H9 (cell line): ENCODE measurements around the gene IRF4. TPM values are rescaled to one million over a fixed set of nuclear protein-coding genes. Genes with fewer than 3 reads are reported as not detected.
"Not testable (repeated sequence)": the region's sequence is repeated elsewhere in the genome, so short reads cannot be mapped to it uniquely, and the experiment has no call there.

Experiments
- DNase-seq: peaks from one replicate; pipeline ENCODE4 v3.0.0-alpha.2; 2017
- H2AFZ ChIP-seq: one replicate; pipeline ENCODE4 v1.6.1; 2013; ENCODE audit warnings: mild to moderate bottlenecking, low read length, control low read depth, moderate library complexity
- H2AK5ac ChIP-seq: 2 replicates; pipeline ENCODE4 v1.6.1; 2013; ENCODE audit warnings: low read length, control low read depth, mixed read lengths; ENCODE audit not compliant: insufficient read length
- H2BK120ac ChIP-seq: one replicate; pipeline ENCODE4 v1.6.1; 2013; ENCODE audit warnings: low read depth, mild to moderate bottlenecking, low read length, control low read depth, inconsistent platforms; ENCODE audit not compliant: poor library complexity, severe bottlenecking
- H2BK12ac ChIP-seq: 2 replicates; pipeline ENCODE4 v1.6.1; 2013; ENCODE audit warnings: low read length, control low read depth, mixed read lengths, low read depth; ENCODE audit not compliant: insufficient read length
- H2BK15ac ChIP-seq: 2 replicates; pipeline ENCODE4 v1.6.1; 2013; ENCODE audit warnings: low read depth, low read length, control low read depth
- H2BK20ac ChIP-seq: one replicate; pipeline ENCODE4 v1.6.1; 2013; ENCODE audit warnings: low read depth, mild to moderate bottlenecking, low read length, control low read depth, inconsistent platforms; ENCODE audit not compliant: poor library complexity, severe bottlenecking
- H2BK5ac ChIP-seq: 2 replicates; pipeline ENCODE4 v1.6.1; 2013; ENCODE audit warnings: low read length, control low read depth, mixed read lengths; ENCODE audit not compliant: insufficient read length
- H3K14ac ChIP-seq: 2 replicates; pipeline ENCODE4 v1.6.1; 2013; ENCODE audit warnings: low read length, control low read depth; ENCODE audit not compliant: insufficient read depth
- H3K18ac ChIP-seq: 2 replicates; pipeline ENCODE4 v1.6.1; 2013; ENCODE audit warnings: low read depth, mild to moderate bottlenecking, mixed read lengths, low read length, control low read depth; ENCODE audit not compliant: insufficient read length
- H3K23ac ChIP-seq: 2 replicates; pipeline ENCODE4 v1.6.1; 2013; ENCODE audit warnings: low read length, control low read depth, mixed read lengths, low read depth; ENCODE audit not compliant: insufficient read length
- H3K23me2 ChIP-seq: 2 replicates; pipeline ENCODE4 v1.6.1; 2013; ENCODE audit warnings: low read depth, mild to moderate bottlenecking, mixed read lengths, low read length, control low read depth; ENCODE audit not compliant: insufficient read length, poor library complexity, severe bottlenecking
- H3K27ac ChIP-seq: 2 replicates; pipeline ENCODE4 v1.5.1; 2013; ENCODE audit warnings: low read length, control low read depth, mixed read lengths, low read depth; ENCODE audit not compliant: insufficient read length
- H3K27me3 ChIP-seq: 2 replicates; pipeline ENCODE4 v1.6.1; 2013; ENCODE audit warnings: low read length, control low read depth, inconsistent platforms; ENCODE audit not compliant: insufficient read depth
- H3K4ac ChIP-seq: 2 replicates; pipeline ENCODE4 v1.6.1; 2013; ENCODE audit warnings: low read depth, mild to moderate bottlenecking, control low read depth, inconsistent platforms, low read length, moderate library complexity
- H3K4me1 ChIP-seq: 2 replicates; pipeline ENCODE4 v1.6.1; 2013; ENCODE audit warnings: low read length, control low read depth, inconsistent platforms; ENCODE audit not compliant: insufficient read depth
- H3K4me2 ChIP-seq: 2 replicates; pipeline ENCODE4 v1.6.1; 2013; ENCODE audit warnings: low read length, control low read depth, mixed read lengths; ENCODE audit not compliant: insufficient read length, insufficient read depth
- H3K56ac ChIP-seq: 2 replicates; pipeline ENCODE4 v1.6.1; 2013; ENCODE audit warnings: low read depth, mild to moderate bottlenecking, mixed read lengths, low read length, control low read depth; ENCODE audit not compliant: insufficient read length
- H3K79me1 ChIP-seq: 2 replicates; pipeline ENCODE4 v1.6.1; 2013; ENCODE audit warnings: low read depth, mild to moderate bottlenecking, moderate library complexity, low read length, control low read depth, inconsistent platforms; ENCODE audit not compliant: insufficient read depth, poor library complexity, severe bottlenecking
- H3K79me2 ChIP-seq: 2 replicates; pipeline ENCODE4 v1.6.1; 2013; ENCODE audit warnings: low read length, control low read depth, inconsistent platforms; ENCODE audit not compliant: insufficient read depth
- H3K9ac ChIP-seq: 2 replicates; pipeline ENCODE4 v1.6.1; 2013; ENCODE audit warnings: low read length, control low read depth, mixed read lengths; ENCODE audit not compliant: insufficient read length; ENCODE audit errors: extremely low read depth
- H3K9me3 ChIP-seq: one replicate; pipeline ENCODE4 v1.6.1; 2013; ENCODE audit warnings: low read depth, low read length, inconsistent platforms; ENCODE audit not compliant: control insufficient read depth
- H3T11ph ChIP-seq: one replicate; pipeline ENCODE4 v1.6.1; 2013; ENCODE audit warnings: mild to moderate bottlenecking, low read length, control low read depth, inconsistent platforms
- H4K20me1 ChIP-seq: one replicate; pipeline ENCODE4 v1.6.1; 2013; ENCODE audit not compliant: control insufficient read depth, insufficient read length, insufficient read depth
- H4K5ac ChIP-seq: 2 replicates; pipeline ENCODE4 v1.6.1; 2013; ENCODE audit warnings: low read depth, mild to moderate bottlenecking, mixed read lengths, low read length, control low read depth; ENCODE audit not compliant: insufficient read length
- H4K8ac ChIP-seq: replicated peaks from 2 replicates; pipeline ENCODE4 v1.6.1; 2013; ENCODE audit warnings: low read length, control low read depth, mixed read lengths, low read depth; ENCODE audit not compliant: insufficient read length
- H4K91ac ChIP-seq: 2 replicates; pipeline ENCODE4 v1.6.1; 2013; ENCODE audit warnings: low read depth, mild to moderate bottlenecking, moderate library complexity, mixed read lengths, low read length, control low read depth; ENCODE audit not compliant: insufficient read length
- H3K27ac Mint-ChIP-seq, 3 experiments: 2 replicates in 2 of 3; 3 replicates in 1 of 3; pipeline ENCODE4 v1.8.0; 2020 to 2021; ENCODE audit warnings: mixed read lengths in 3 of 3, mild to moderate bottlenecking in 1 of 3, moderate library complexity in 1 of 3
- H3K27me3 Mint-ChIP-seq: 2 replicates; pipeline ENCODE4 v1.8.0; 2021; ENCODE audit warnings: low read depth, mild to moderate bottlenecking, moderate library complexity, mixed read lengths
- H3K36me3 Mint-ChIP-seq, 3 experiments: 2 replicates in 2 of 3; 3 replicates in 1 of 3; pipeline ENCODE4 v1.8.0; 2020 to 2021; ENCODE audit warnings: low read depth in 3 of 3, mixed read lengths in 3 of 3; ENCODE audit not compliant: insufficient read depth in 1 of 3
- H3K4me1 Mint-ChIP-seq, 2 experiments: 2 replicates each; pipeline ENCODE4 v1.8.0; 2020; ENCODE audit warnings: mixed read lengths in 2 of 2
- H3K4me3 Mint-ChIP-seq, 2 experiments: 2 replicates in 1 of 2; 3 replicates in 1 of 2; pipeline ENCODE4 v1.8.0; 2020 to 2021; ENCODE audit warnings: mild to moderate bottlenecking in 2 of 2, mixed read lengths in 2 of 2, moderate library complexity in 1 of 2
- H3K9me3 Mint-ChIP-seq, 2 experiments: 2 replicates in 1 of 2; 3 replicates in 1 of 2; pipeline ENCODE4 v1.8.0; 2020; ENCODE audit warnings: mild to moderate bottlenecking in 2 of 2, mixed read lengths in 2 of 2, moderate library complexity in 1 of 2
- WGBS: extraction: QIAGEN DNeasy Blood & Tissue Kit; methylation state at CpG from one replicate; pipeline ENCODE4 v1.1.7; 2013; ENCODE audit warnings: missing lambda C conversion rate, low lambda C conversion rate, mixed read lengths; ENCODE audit not compliant: insufficient read length; ENCODE audit errors: extremely low coverage; 5-methylcytosine and 5-hydroxymethylcytosine counted together
- total RNA-seq: library from RNA; stranded (reverse); gene quantifications from 2 replicates; pipeline ENCODE4 v1.2.1, GENCODE V29; 2021
- TF ChIP-seq, protein P1 (sequence below): fragments of 200-600 bp; sonication (generic); conservative IDR thresholded peaks from 3 replicates; pipeline ENCODE4 v1.8.0; 2021; ENCODE audit warnings: antibody characterized with exemption, mild to moderate bottlenecking

IRF4 gene
- total RNA-seq, 1 experiment from 2014 or later: 0.31 TPM

DNA sequence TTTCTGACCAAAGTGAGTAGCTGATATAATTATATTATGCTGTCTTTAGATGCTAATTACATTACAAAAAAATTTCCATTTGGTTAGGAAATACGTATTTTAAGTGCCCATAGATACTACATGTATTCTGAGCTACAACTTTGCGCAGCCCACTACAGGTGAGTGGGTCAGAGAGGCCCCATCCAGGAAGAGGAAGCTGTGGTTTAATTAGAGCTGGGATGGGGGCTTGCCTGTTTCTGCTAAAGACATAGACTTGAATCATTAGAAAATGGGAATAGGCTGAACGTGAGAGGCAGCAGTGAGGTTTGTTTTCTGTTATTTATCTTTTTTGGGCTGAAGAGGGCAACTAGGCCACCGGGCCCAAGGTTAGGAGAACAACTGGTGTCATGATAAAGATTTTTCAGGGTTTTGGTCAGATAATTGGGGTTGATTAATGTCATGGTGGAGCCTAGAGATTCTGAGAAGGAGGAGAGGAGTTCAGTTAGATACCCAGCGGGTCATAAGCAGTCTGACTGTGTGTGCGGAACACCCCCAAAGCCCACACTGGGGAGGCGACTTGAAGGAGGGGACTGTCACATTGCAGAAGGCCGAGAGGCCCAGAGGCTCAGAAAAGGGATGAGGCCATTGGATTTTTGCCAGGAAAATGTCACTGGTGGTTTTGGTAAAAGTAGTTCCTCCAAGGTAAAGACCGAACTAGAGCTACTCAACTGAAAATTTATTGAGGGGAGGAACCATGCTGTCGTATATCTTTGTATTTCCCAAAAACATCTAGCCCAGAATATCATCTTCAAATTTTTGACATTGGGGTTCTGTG is 14.5 kb upstream of the IRF4 start:
- H3K23me2 ChIP-seq: peaks cover 3% of the 10 kb centered on the region
- no peak overlapping the region for H3K14ac ChIP-seq
- H2BK5ac ChIP-seq: no peak overlapping the region
- no peak overlapping the region for H2BK20ac ChIP-seq
- WGBS: no CpG with 5 or more reads among the region's 10 CpGs
- H4K8ac ChIP-seq: no peak overlapping the region
- no peaks in the 10 kb centered on the region for H3K4me1 ChIP-seq
- no peaks in the 10 kb centered on the region for H3K79me2 ChIP-seq
- no peaks in the 10 kb centered on the region for H4K20me1 ChIP-seq
- no peak overlapping the region for H3K56ac ChIP-seq
- H3K9ac ChIP-seq: no peak overlapping the region
- no peak overlapping the region for H3K18ac ChIP-seq
- H3K27ac ChIP-seq: no peak overlapping the region
- no peak overlapping the region for H2BK12ac ChIP-seq
- no peak overlapping the region for H3K4ac ChIP-seq
- no peak overlapping the region for H2AK5ac ChIP-seq
- H3K9me3 Mint-ChIP-seq: peaks cover 87 to 93% of the 10 kb centered on the region in 2 experiments
- no peak overlapping the region for H3K4me2 ChIP-seq
- no peak overlapping the region for H3K23ac ChIP-seq
- H3K36me3 Mint-ChIP-seq: peaks cover 0 to 20% (median 7%) of the 10 kb centered on the region in 3 experiments; a peak in 5 of 7 replicates
- no peak overlapping the region for H3K4me3 Mint-ChIP-seq
- no peak overlapping the region for H2BK15ac ChIP-seq
- no peak overlapping the region for H3K27ac Mint-ChIP-seq
- H3K79me1 ChIP-seq: no peaks in the 10 kb centered on the region
- H3K27me3 Mint-ChIP-seq: peaks cover 31% of the 10 kb centered on the region
- H3K9me3 ChIP-seq: peaks cover 60% of the 10 kb centered on the region
- H2BK120ac ChIP-seq: no peak overlapping the region
- no peak for DNase-seq
- no peak overlapping the region for H4K5ac ChIP-seq
- H4K91ac ChIP-seq: no peak overlapping the region
- H3K27me3 ChIP-seq: no peaks in the 10 kb centered on the region
- H3K4me1 Mint-ChIP-seq: peaks cover 6 to 13% of the 10 kb centered on the region in 2 experiments
- H2AFZ ChIP-seq: no peak overlapping the region
- TF ChIP-seq, protein P1, sequence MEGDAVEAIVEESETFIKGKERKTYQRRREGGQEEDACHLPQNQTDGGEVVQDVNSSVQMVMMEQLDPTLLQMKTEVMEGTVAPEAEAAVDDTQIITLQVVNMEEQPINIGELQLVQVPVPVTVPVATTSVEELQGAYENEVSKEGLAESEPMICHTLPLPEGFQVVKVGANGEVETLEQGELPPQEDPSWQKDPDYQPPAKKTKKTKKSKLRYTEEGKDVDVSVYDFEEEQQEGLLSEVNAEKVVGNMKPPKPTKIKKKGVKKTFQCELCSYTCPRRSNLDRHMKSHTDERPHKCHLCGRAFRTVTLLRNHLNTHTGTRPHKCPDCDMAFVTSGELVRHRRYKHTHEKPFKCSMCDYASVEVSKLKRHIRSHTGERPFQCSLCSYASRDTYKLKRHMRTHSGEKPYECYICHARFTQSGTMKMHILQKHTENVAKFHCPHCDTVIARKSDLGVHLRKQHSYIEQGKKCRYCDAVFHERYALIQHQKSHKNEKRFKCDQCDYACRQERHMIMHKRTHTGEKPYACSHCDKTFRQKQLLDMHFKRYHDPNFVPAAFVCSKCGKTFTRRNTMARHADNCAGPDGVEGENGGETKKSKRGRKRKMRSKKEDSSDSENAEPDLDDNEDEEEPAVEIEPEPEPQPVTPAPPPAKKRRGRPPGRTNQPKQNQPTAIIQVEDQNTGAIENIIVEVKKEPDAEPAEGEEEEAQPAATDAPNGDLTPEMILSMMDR: no peak
- H3T11ph ChIP-seq: no peak overlapping the region

DNA sequence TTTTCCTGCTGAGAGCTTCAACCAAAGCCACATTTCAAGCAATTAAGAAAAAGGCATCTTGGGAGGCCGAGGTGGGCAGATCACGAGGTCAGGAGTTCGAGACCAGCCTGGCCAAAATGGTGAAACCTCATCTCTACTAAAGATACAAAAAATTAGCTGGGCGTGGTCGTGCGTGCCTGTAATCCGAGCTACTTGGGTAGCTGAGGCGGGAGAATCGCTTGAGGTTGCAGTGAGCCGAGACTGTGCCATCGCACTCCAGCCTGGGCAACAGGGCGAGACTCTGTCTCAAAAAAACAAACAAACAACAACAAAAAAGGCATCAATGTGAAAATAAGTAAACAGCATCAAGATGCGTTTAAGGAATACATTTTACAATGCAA is 13.9 kb upstream of the IRF4 start:
- not testable (repeated sequence) for H4K8ac ChIP-seq, H2AFZ ChIP-seq, H2BK12ac ChIP-seq, H3K18ac ChIP-seq, H3K79me1 ChIP-seq, H2BK120ac ChIP-seq, H3K79me2 ChIP-seq, H3K27me3 ChIP-seq, H3K4me2 ChIP-seq, H3K23ac ChIP-seq, H3K27ac Mint-ChIP-seq, H4K5ac ChIP-seq, H4K91ac ChIP-seq, H2BK15ac ChIP-seq, H3K4me1 ChIP-seq, H2BK20ac ChIP-seq, H3T11ph ChIP-seq, H3K4ac ChIP-seq, DNase-seq, H3K27ac ChIP-seq, H3K14ac ChIP-seq, H3K4me3 Mint-ChIP-seq, H2AK5ac ChIP-seq, H3K56ac ChIP-seq, H3K9ac ChIP-seq, H4K20me1 ChIP-seq, H3K23me2 ChIP-seq, H2BK5ac ChIP-seq
- H3K36me3 Mint-ChIP-seq: peaks cover 0 to 18% (median 7%) of the 10 kb centered on the region in 3 experiments; a peak in 5 of 7 replicates
- no CpG with 5 or more reads among the region's 13 CpGs for WGBS
- H3K9me3 ChIP-seq: peaks cover 63% of the 10 kb centered on the region
- H3K9me3 Mint-ChIP-seq: peaks cover 84 to 91% of the 10 kb centered on the region in 2 experiments
- H3K4me1 Mint-ChIP-seq: peaks cover 6 to 13% of the 10 kb centered on the region in 2 experiments
- H3K27me3 Mint-ChIP-seq: peaks cover 26% of the 10 kb centered on the region
